CD14-positive monocyte (primary cell): ENCODE data around the gene USP47. TPM values are rescaled to one million over a fixed set of nuclear protein-coding genes. Genes with fewer than 3 reads are reported as not detected.

Experiments
- DNase-seq, 3 donors: peaks; one replicate each; pipeline ENCODE4 v3.0.0-alpha.2; 2011 to 2022
- H2AFZ ChIP-seq: 2 replicates; pipeline ENCODE4 v1.6.0; 2012; ENCODE audit warnings: mild to moderate bottlenecking, low read depth, low read length, inconsistent platforms; ENCODE audit not compliant: insufficient read depth, poor library complexity, severe bottlenecking
- H3K27ac ChIP-seq, 2 donors: 1 replicate in 1 of 2; 2 replicates in 1 of 2; pipeline ENCODE4 v1.5.1; 2012 to 2013; ENCODE audit warnings: low read length in 2 of 2, control low read depth in 1 of 2, inconsistent platforms in 1 of 2, low read depth in 1 of 2, mild to moderate bottlenecking in 1 of 2
- H3K27me3 ChIP-seq, 2 donors: one replicate each; pipeline versions ENCODE4 v1.6.0 to v1.6.1; 2011 to 2013; ENCODE audit warnings: low read length in 2 of 2; ENCODE audit not compliant: control insufficient read depth in 2 of 2, insufficient read depth in 2 of 2
- H3K36me3 ChIP-seq, 2 donors: replicated peaks in 1 of 2; 1 replicate in 1 of 2; 2 replicates in 1 of 2; pipeline versions ENCODE4 v1.5.1 to v1.6.1; 2012 to 2013; ENCODE audit warnings: low read length in 2 of 2, control low read depth in 1 of 2, inconsistent platforms in 1 of 2, mild to moderate bottlenecking in 1 of 2; ENCODE audit not compliant: insufficient read depth in 2 of 2, control insufficient read depth in 1 of 2
- H3K4me1 ChIP-seq, 2 donors: 1 replicate in 1 of 2; 2 replicates in 1 of 2; pipeline versions ENCODE4 v1.5.1 to v1.6.1; 2012 to 2013; ENCODE audit warnings: low read length in 2 of 2, control low read depth in 1 of 2, inconsistent platforms in 1 of 2, mild to moderate bottlenecking in 1 of 2, moderate library complexity in 1 of 2; ENCODE audit not compliant: insufficient read depth in 2 of 2, control insufficient read depth in 1 of 2
- H3K4me2 ChIP-seq: replicated peaks from 2 replicates; pipeline ENCODE3; 2012; ENCODE audit warnings: low read length, moderate library complexity, mild to moderate bottlenecking; ENCODE audit not compliant: poor library complexity, severe bottlenecking; ENCODE audit errors: extremely low read depth
- H3K4me3 ChIP-seq, 3 experiments: fragments of 200-600 bp in 1 of 3; sonication (generic) in 1 of 3; replicated peaks in 1 of 3; 1 replicate in 2 of 3; 2 replicates in 1 of 3; pipeline ENCODE4 v1.5.1; 2011 to 2013; ENCODE audit warnings: low read length in 3 of 3, mild to moderate bottlenecking in 3 of 3, control low read depth in 2 of 3, low read depth in 2 of 3, inconsistent platforms in 1 of 3, moderate library complexity in 1 of 3
- H3K79me2 ChIP-seq: 2 replicates; pipeline ENCODE4 v1.6.0; 2012; ENCODE audit warnings: mild to moderate bottlenecking, control low read depth, inconsistent platforms, low read length, moderate library complexity; ENCODE audit not compliant: insufficient read depth
- H3K9ac ChIP-seq: 2 replicates; pipeline ENCODE4 v1.6.0; 2017; ENCODE audit warnings: low read length, mild to moderate bottlenecking; ENCODE audit not compliant: insufficient read depth, poor library complexity, severe bottlenecking
- H3K9me3 ChIP-seq, 2 donors: replicated peaks in 1 of 2; 1 replicate in 1 of 2; 2 replicates in 1 of 2; pipeline versions ENCODE4 v1.5.1 to v1.6.1; 2012 to 2013; ENCODE audit warnings: low read length in 2 of 2, control low read depth in 1 of 2; ENCODE audit not compliant: control insufficient read depth in 1 of 2, insufficient read depth in 1 of 2
- H4K20me1 ChIP-seq: 2 replicates; pipeline ENCODE4 v1.6.0; 2012; ENCODE audit warnings: mild to moderate bottlenecking, low read length, control low read depth, moderate library complexity; ENCODE audit not compliant: insufficient read depth
- H3K27ac Mint-ChIP-seq, 7 donors: one replicate each; pipeline ENCODE4 v1.8.0; 2020; ENCODE audit warnings: mild to moderate bottlenecking in 7 of 7, mixed read lengths in 7 of 7, moderate library complexity in 6 of 7, inconsistent platforms in 2 of 7
- H3K27me3 Mint-ChIP-seq, 3 donors: one replicate each; pipeline ENCODE4 v1.8.0; 2021 to 2022; ENCODE audit warnings: low read depth in 3 of 3, mild to moderate bottlenecking in 3 of 3, mixed read lengths in 3 of 3, moderate library complexity in 3 of 3, inconsistent platforms in 1 of 3
- H3K36me3 Mint-ChIP-seq, 2 donors: one replicate each; pipeline ENCODE4 v1.8.0; 2020; ENCODE audit warnings: mixed read lengths in 2 of 2, inconsistent platforms in 1 of 2, mild to moderate bottlenecking in 1 of 2
- H3K4me1 Mint-ChIP-seq: one replicate; pipeline ENCODE4 v1.8.0; 2020; ENCODE audit warnings: mild to moderate bottlenecking, mixed read lengths
- H3K4me3 Mint-ChIP-seq, 2 donors: one replicate each; pipeline ENCODE4 v1.8.0; 2020; ENCODE audit warnings: mild to moderate bottlenecking in 2 of 2, mixed read lengths in 2 of 2, moderate library complexity in 1 of 2
- H3K9me3 Mint-ChIP-seq, 7 donors: one replicate each; pipeline ENCODE4 v1.8.0; 2020 to 2022; ENCODE audit warnings: mixed read lengths in 7 of 7, mild to moderate bottlenecking in 6 of 7, moderate library complexity in 6 of 7, inconsistent platforms in 2 of 7
- CTCF ChIP-seq: fragments of 200-600 bp; IDR thresholded peaks from one replicate; pipeline ENCODE4 v1.8.0; 2022; ENCODE audit warnings: antibody characterized with exemption, mild to moderate bottlenecking
- WGBS: methylation state at CpG from one replicate; pipeline ENCODE4 v1.1.5; 2013; ENCODE audit warnings: missing lambda C conversion rate; ENCODE audit not compliant: insufficient coverage; 5-methylcytosine and 5-hydroxymethylcytosine counted together
- intact Hi-C, 2 donors: fragments of 100-400 bp; cut with micrococcal nuclease; formaldehyde crosslinking; loops; one replicate each; pipeline versions ENCODE4 v1.15.0 to v1.15.1; 2023
- polyA plus RNA-seq, 3 donors: library from polyadenylated mRNA; depleted of rRNA in 1 of 3; unstranded in 2 of 3; stranded (reverse) in 1 of 3; fragments of 300-500 nt in 2 of 3; fragments of >200 nt in 1 of 3; fragmentation: Illumina TruSeq in 2 of 3; gene quantifications; 1 replicate in 2 of 3; 2 replicates in 1 of 3; pipeline ENCODE4 v1.2.3, GENCODE V29; 2012 to 2021

USP47 gene
- polyA plus RNA-seq, 3 donors = 8.1 to 17.5 (median 10.5) TPM

GRCh38 chr11:11931461-11932055 is 89.8 kb downstream of the USP47 start:
- DNase-seq = peak; percentile 1 to 24 (median 20)
- H2AFZ ChIP-seq = no peak overlapping the region
- Mint-ChIP-seq H3K4me3 (no peak overlapping the region), H3K4me1 (peaks cover 3% of the 10 kb centered on the region), H3K27ac (no peak overlapping the region), H3K9me3 (peaks cover 0 to 3% (median 0%) of the 10 kb centered on the region in 7 donors), H3K27me3 (no peaks in the 10 kb centered on the region), H3K36me3 (peaks cover 67 to 72% of the 10 kb centered on the region in 2 donors)
- H3K27me3 ChIP-seq = no peaks in the 10 kb centered on the region
- no peaks in the 10 kb centered on the region for H3K4me1 ChIP-seq
- H3K9ac ChIP-seq = no peak overlapping the region
- intact Hi-C loops = loop anchor here in 1 of 2 donors (10.0 kb wide), 1 partner anchor 113 kb away; no protein-coding TSS in a partner anchor
- H4K20me1 ChIP-seq = no peaks in the 10 kb centered on the region
- no peak overlapping the region for H3K4me3 ChIP-seq
- TF ChIP-seq CTCF = peak; percentile 79
- no peak overlapping the region for H3K4me2 ChIP-seq
- H3K79me2 ChIP-seq = no peaks in the 10 kb centered on the region
- H3K36me3 ChIP-seq = peaks cover 54 to 79% of the 10 kb centered on the region in 2 donors
- no peaks in the 10 kb centered on the region for H3K9me3 ChIP-seq
- no CpG with 5 or more reads among the region's 5 CpGs for WGBS
- no peak overlapping the region for H3K27ac ChIP-seq

- no peaks in the 10 kb centered on the region for H3K4me1 Mint-ChIP-seq
- Histone ChIP-seq H3K4me2 (no peak overlapping the region), H3K36me3 (peaks cover 76 to 95% of the 10 kb centered on the region in 2 donors), H4K20me1 (no peaks in the 10 kb centered on the region), H3K79me2 (no peaks in the 10 kb centered on the region), H3K27me3 (no peaks in the 10 kb centered on the region), H3K27ac (no peak overlapping the region), H3K9ac (no peak overlapping the region), H3K4me3 (no peak overlapping the region), H3K9me3 (no peaks in the 10 kb centered on the region), H3K4me1 (no peaks in the 10 kb centered on the region), H2AFZ (no peak overlapping the region)
- no peak overlapping the region for H3K27ac Mint-ChIP-seq
- no peaks in the 10 kb centered on the region for H3K27me3 Mint-ChIP-seq
- peaks cover 75 to 85% of the 10 kb centered on the region in 2 donors for H3K36me3 Mint-ChIP-seq
- no peak for TF ChIP-seq CTCF
- no peaks in the 10 kb centered on the region for H3K9me3 Mint-ChIP-seq
- DNase-seq = no peak
- no peak overlapping the region for H3K4me3 Mint-ChIP-seq
- intact Hi-C loops = loop anchor here in 1 of 2 donors (10.0 kb wide), 1 partner anchor 109 kb away; no protein-coding TSS in a partner anchor
- WGBS = no CpG with 5 or more reads among the region's 2 CpGs
Observed at GRCh38 chr11:11935536-11935935, 93.8 kb downstream of the USP47 start.
